ENCODE data around the gene CLASP1.
"Not testable (repeated sequence)": the region's sequence is repeated elsewhere in the genome, so short reads cannot be mapped to it uniquely, and the experiment has no call there.

The CLASP1 gene

GRCh38 chr2:121468936-121469335 lies 180.3 kb downstream of the CLASP1 start:
- DNase-seq: no peak

- no peak for DNase-seq
These were observed 190.0 kb downstream of the CLASP1 start for GRCh38 chr2:121459291-121459690.

GRCh38 chr2:121456325-121456724 lies 192.9 kb downstream of the CLASP1 start:
- no peak for DNase-seq

- DNase-seq: no peak
These were observed 193.8 kb downstream of the CLASP1 start for GRCh38 chr2:121455446-121455845.

DNA sequence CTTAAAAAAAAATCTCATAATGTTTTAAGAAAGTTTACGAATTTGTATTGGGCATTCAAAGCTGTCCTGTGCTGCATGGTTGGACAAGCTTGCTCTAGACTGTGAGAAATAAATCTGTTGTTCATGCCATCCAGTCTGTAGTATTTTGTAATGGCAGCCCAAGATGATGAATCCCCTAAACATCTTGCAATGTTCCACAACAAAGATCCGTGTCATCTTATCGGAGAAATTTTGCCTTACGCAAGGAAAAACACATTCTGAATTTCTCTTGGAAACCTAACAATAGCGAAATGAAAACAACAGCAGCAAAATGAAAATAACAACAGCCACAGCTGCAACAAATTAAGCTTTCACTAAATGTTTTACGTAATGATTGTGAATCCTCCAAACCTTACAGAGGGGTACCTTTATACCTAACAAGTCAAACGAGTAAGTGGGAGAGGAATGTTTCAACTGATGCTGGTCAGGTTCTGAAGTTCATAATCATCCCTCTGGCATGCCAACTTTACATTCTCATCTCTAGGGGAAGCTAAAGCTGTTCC lies 194.6 kb downstream of the CLASP1 start:
- DNase-seq: no peak

GRCh38 chr2:121451398-121451797 lies 197.9 kb downstream of the CLASP1 start:
- DNase-seq: no peak

DNA sequence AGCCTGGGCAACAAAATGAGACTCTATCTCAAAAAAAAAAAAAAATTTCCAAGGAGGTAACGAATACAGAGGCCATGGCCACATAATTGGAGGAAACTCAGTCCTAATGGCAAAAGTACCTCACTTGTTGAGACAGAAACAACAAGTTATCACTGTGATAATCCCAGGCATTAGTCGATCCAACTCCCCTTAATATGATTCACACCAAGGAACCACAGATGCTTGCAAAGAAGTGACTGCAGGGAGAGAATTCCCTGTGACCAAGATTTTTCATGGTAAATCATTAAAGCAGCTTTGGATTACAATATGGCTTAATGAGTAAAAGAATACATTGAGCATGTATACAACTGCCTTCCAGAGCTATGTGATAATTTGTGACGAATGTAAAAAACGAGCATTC lies 199.0 kb downstream of the CLASP1 start:
- no peak for DNase-seq

GRCh38 chr2:121446647-121447241 lies 202.5 kb downstream of the CLASP1 start:
- DNase-seq: no peak

DNA sequence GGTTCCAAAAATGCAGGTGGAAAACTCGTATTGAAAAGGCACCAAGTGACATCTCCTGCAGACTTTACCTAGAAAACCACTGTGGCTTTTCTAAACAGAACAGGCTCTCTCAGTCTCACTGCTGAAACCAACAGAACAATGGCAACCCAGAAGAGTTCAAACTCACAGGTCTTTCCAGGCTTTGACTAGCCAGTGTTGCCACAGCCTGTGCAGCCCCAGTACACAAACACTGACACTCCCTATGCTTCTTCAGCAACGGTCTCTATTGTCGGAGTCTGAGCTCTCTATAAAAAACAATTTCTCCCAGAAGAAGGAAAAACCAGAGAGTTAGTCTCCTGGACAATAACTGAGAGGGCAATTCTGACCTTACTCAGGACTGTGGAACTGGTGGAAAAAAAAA lies 206.4 kb downstream of the CLASP1 start:
- no peak for DNase-seq

DNA sequence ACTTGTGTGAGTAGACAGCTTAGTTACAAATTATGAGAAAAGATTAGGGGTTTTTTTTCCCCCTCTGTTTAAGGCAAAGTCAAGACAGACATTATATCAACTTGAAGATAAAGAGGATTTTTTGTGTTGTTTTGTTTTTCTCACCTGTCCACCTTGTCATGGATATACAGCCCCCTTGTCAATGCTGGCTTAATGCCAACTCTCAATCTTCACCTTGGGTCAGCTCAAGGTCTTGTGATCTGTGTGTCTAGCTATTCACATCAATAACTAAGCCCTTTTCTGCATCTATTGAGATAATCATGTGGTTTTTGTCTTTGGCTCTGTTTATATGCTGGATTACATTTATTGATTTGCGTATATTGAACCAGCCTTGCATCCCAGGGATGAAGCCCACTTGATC lies 211.0 kb downstream of the CLASP1 start:
- not testable (repeated sequence) for DNase-seq

GRCh38 chr2:121436918-121437317 lies 212.3 kb downstream of the CLASP1 start:
- DNase-seq: no peak

GRCh38 chr2:121435790-121436189 lies 213.5 kb downstream of the CLASP1 start:
- DNase-seq: no peak

GRCh38 chr2:121431214-121431613 lies 218.0 kb downstream of the CLASP1 start:
- no peak for DNase-seq

- DNase-seq: no peak
These were observed 219.2 kb downstream of the CLASP1 start for GRCh38 chr2:121429927-121430520.

DNA sequence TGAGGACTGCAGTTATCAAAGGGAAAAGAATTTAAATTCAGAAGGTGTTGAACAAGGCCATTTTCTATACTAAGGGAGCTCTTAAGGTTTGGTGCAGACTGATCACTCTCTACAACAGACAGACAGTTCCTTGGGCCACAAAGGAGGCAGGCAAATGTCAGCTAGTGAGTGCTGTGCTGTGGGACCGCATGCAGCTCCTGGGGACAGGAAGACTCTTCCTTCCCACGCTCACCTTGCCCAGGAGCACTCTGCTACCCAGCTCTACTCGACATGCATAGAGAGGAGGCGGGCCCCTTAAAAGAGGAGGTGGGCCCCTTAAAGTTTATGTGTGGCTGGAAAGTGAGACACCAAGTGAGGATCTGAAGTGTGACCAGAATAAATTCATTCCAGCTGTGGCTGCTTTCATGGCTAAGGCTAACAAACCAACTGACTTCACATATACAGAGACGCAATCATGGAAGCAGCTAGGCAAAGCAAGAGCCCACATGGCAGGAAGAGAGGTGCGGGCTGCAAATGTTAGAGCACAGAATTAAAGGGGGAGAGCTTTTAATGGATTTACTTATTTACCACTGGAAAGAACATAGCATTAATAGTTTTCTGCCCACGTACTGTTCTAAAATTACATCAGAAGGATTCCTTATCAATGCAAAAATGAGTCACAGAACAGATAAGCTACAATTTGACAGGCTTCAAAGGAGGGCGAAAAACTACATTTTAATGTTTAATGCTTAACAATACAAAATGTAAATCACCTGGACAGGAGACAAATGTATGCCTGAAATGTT lies 220.0 kb downstream of the CLASP1 start:
- no peak for DNase-seq

DNA sequence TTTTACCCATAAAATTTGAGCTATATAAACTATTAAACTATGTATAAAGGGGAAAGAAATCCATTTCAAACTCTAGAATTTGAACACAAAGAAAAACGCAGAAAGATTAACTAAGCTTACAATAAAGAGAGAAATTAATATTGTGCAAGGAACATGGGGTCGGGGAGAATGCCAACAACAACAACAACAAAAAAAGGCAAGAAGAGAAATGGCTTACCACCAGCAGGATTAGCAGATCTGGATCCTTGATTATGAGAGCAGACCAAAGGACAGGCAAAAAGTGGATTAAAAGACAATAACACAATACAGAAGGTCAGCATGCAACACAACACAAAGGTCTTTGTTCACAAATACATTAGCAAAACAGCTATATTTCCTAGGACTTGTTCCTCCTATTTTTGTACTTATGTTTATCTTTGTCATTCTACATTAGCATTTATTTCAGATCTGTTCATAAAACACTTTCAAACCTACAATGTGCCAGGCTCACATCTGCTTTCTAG lies 222.0 kb downstream of the CLASP1 start:
- DNase-seq: no peak

GRCh38 chr2:121420486-121420885 lies 228.8 kb downstream of the CLASP1 start:
- no peak for DNase-seq

- no peak for DNase-seq
These were observed 230.1 kb downstream of the CLASP1 start for GRCh38 chr2:121419081-121419699.

GRCh38 chr2:121418494-121419058 lies 230.7 kb downstream of the CLASP1 start:
- no peak for DNase-seq

GRCh38 chr2:121417826-121418225 lies 231.4 kb downstream of the CLASP1 start:
- no peak for DNase-seq

GRCh38 chr2:121415727-121416126 lies 233.5 kb downstream of the CLASP1 start:
- no peak for DNase-seq

DNA sequence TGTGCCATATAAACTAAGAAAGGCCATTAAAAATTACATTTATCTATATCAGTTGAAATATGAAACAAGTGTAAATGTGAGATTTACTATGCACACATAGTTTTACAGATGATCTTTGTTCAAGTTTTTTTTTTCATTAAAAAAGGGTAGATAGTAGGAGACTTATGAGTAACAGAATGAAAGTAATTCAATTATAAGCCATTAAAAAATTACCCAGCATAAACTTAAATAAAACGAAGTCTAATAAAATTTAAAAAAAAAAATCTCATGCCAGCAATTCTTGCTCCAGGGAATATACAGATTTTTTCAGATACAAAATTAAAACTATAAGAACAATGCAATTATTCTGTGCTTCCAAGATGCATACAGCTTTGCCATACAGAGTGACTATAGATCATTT lies 236.9 kb downstream of the CLASP1 start:
- DNase-seq: no peak

DNA sequence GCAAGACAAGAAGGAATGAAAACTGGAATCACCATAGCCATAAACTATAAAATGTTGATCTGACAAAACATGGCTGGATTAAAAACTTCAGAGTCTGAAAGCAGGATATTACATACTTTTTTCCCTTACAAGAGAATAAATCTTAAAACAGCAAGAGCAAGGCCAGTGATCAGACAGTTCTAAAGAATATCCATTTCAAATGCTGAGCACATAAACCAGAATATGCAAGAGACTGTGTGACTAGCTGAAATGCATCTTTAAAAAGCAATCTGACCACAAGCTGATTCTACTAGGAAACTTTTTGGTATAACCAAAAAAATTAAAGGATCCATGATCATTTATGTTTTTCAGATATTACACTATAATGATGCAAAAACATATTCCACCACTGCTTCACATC lies 239.3 kb downstream of the CLASP1 start:
- DNase-seq: no peak

Measured in activated CD4-positive, CD25-positive, alpha-beta regulatory T cell (primary cell).